ENCODE results near the gene XIST. TPM values are rescaled to one million over a fixed set of nuclear protein-coding genes. Genes with fewer than 3 reads are reported as not detected.

Gene XIST
- total and polyA plus RNA-seq, 5 experiments from 2014 or later, result 3.8 to 10.0 (median 8.1) TPM; not detected in 2

GRCh38 chrX:73834219-73834618, 18.3 kb downstream of the XIST start:
- Mint-ChIP-seq H3K27me3 (peaks cover 0 to 7% (median 2%) of the 10 kb centered on the region in 5 donors), H3K27ac (no peak overlapping the region), H3K9me3 (no peaks in the 10 kb centered on the region), H3K4me1 (no peaks in the 10 kb centered on the region), H3K36me3 (peaks cover 0 to 9% (median 0%) of the 10 kb centered on the region in 3 donors), H3K4me3 (no peak overlapping the region)
- POLR2A ChIA-PET, result no interaction called here
- DNase-seq (no peak), ATAC-seq (no peak)

- no peak overlapping the region for H3K27ac Mint-ChIP-seq
- no peak for DNase-seq
- peaks cover 0 to 26% (median 0%) of the 10 kb centered on the region in 3 donors for H3K36me3 Mint-ChIP-seq
- no peaks in the 10 kb centered on the region for H3K4me1 Mint-ChIP-seq
- POLR2A ChIA-PET, result no interaction called here
- H3K27me3 Mint-ChIP-seq, result peaks cover 0 to 13% (median 2%) of the 10 kb centered on the region in 5 donors
- H3K4me3 Mint-ChIP-seq, result no peak overlapping the region
- no peak for ATAC-seq
- peaks cover 0 to 3% (median 0%) of the 10 kb centered on the region in 9 donors for H3K9me3 Mint-ChIP-seq
These were observed 20.2 kb downstream of the XIST start for GRCh38 chrX:73832319-73832718.

- ATAC-seq, result no peak
- Mint-ChIP-seq H3K27me3 (peaks cover 0 to 17% (median 2%) of the 10 kb centered on the region in 5 donors), H3K27ac (no peak overlapping the region), H3K9me3 (peaks cover 0 to 7% (median 0%) of the 10 kb centered on the region in 9 donors), H3K4me1 (no peaks in the 10 kb centered on the region), H3K4me3 (no peak overlapping the region), H3K36me3 (peaks cover 0 to 32% (median 0%) of the 10 kb centered on the region in 3 donors)
- POLR2A ChIA-PET, result no interaction called here
- no peak for DNase-seq
These were observed 21.0 kb downstream of the XIST start for GRCh38 chrX:73831500-73831899.

GRCh38 chrX:73830489-73831414, 21.8 kb downstream of the XIST start:
- Mint-ChIP-seq H3K27ac (no peak overlapping the region), H3K9me3 (peaks cover 0 to 7% (median 0%) of the 10 kb centered on the region in 9 donors), H3K4me3 (no peak overlapping the region), H3K4me1 (no peaks in the 10 kb centered on the region), H3K27me3 (peaks cover 0 to 17% (median 2%) of the 10 kb centered on the region in 5 donors), H3K36me3 (peaks cover 0 to 32% (median 0%) of the 10 kb centered on the region in 3 donors)
- ATAC-seq (no peak), DNase-seq (no peak)
- POLR2A ChIA-PET, result no interaction called here

GRCh38 chrX:73829890-73830466, 22.5 kb downstream of the XIST start:
- no peaks in the 10 kb centered on the region for H3K4me1 Mint-ChIP-seq

GRCh38 chrX:73828080-73828720, 24.3 kb downstream of the XIST start:
- Mint-ChIP-seq H3K27ac (no peak overlapping the region), H3K4me1 (no peaks in the 10 kb centered on the region), H3K36me3 (peaks cover 0 to 34% (median 0%) of the 10 kb centered on the region in 3 donors), H3K9me3 (peaks cover 0 to 14% (median 0%) of the 10 kb centered on the region in 9 donors), H3K27me3 (peaks cover 0 to 21% (median 2%) of the 10 kb centered on the region in 5 donors), H3K4me3 (no peak overlapping the region)
- ATAC-seq (no peak), DNase-seq (no peak)
- POLR2A ChIA-PET, result no interaction called here

More at GRCh38 chrX:73829890-73830466, 22.5 kb downstream of the XIST start:
- Mint-ChIP-seq H3K36me3 (peaks cover 0 to 28% (median 0%) of the 10 kb centered on the region in 3 donors), H3K27ac (no peak overlapping the region), H3K9me3 (peaks cover 0 to 7% (median 0%) of the 10 kb centered on the region in 9 donors), H3K27me3 (peaks cover 0 to 17% (median 2%) of the 10 kb centered on the region in 5 donors), H3K4me3 (no peak overlapping the region)
- DNase-seq (no peak), ATAC-seq (no peak)
- POLR2A ChIA-PET, result no interaction called here

GRCh38 chrX:73827406-73827805, 25.1 kb downstream of the XIST start:
- no peak for DNase-seq
- peaks cover 0 to 21% (median 2%) of the 10 kb centered on the region in 5 donors for H3K27me3 Mint-ChIP-seq
- H3K27ac Mint-ChIP-seq, result no peak overlapping the region
- POLR2A ChIA-PET, result no interaction called here
- peaks cover 0 to 18% (median 0%) of the 10 kb centered on the region in 9 donors for H3K9me3 Mint-ChIP-seq
- no peaks in the 10 kb centered on the region for H3K4me1 Mint-ChIP-seq
- peaks cover 0 to 39% (median 0%) of the 10 kb centered on the region in 3 donors for H3K36me3 Mint-ChIP-seq
- no peak overlapping the region for H3K4me3 Mint-ChIP-seq
- no peak for ATAC-seq

- H3K4me3 Mint-ChIP-seq, result no peak overlapping the region
- ATAC-seq (no peak), DNase-seq (no peak)
- peaks cover 0 to 21% (median 0%) of the 10 kb centered on the region in 9 donors for H3K9me3 Mint-ChIP-seq
- POLR2A ChIA-PET, result no interaction called here
- no peaks in the 10 kb centered on the region for H3K4me1 Mint-ChIP-seq
- H3K36me3 Mint-ChIP-seq, result peaks cover 0 to 41% (median 0%) of the 10 kb centered on the region in 3 donors
- H3K27ac Mint-ChIP-seq, result peak overlapping the region in 1 of 10 donors; percentile 37
- H3K27me3 Mint-ChIP-seq, result peaks cover 0 to 21% (median 2%) of the 10 kb centered on the region in 5 donors
These were observed 25.5 kb downstream of the XIST start for GRCh38 chrX:73826996-73827395.

- peaks cover 0 to 15% (median 2%) of the 10 kb centered on the region in 5 donors for H3K27me3 Mint-ChIP-seq
- DNase-seq (no peak), ATAC-seq (no peak)
- H3K4me3 Mint-ChIP-seq, result no peak overlapping the region
- POLR2A ChIA-PET, result no interaction called here
- peaks cover 0 to 46% (median 0%) of the 10 kb centered on the region in 3 donors for H3K36me3 Mint-ChIP-seq
- no peak overlapping the region for H3K27ac Mint-ChIP-seq
- H3K9me3 Mint-ChIP-seq, result peaks cover 0 to 32% (median 0%) of the 10 kb centered on the region in 9 donors
- no peaks in the 10 kb centered on the region for H3K4me1 Mint-ChIP-seq
These were observed 26.9 kb downstream of the XIST start for GRCh38 chrX:73825569-73825968.

- H3K4me1 Mint-ChIP-seq, result no peaks in the 10 kb centered on the region
- ATAC-seq (no peak), DNase-seq (no peak)
- POLR2A ChIA-PET, result no interaction called here
- H3K36me3 Mint-ChIP-seq, result peaks cover 0 to 38% (median 0%) of the 10 kb centered on the region in 3 donors
- peaks cover 0 to 17% (median 2%) of the 10 kb centered on the region in 5 donors for H3K27me3 Mint-ChIP-seq
- no peak overlapping the region for H3K4me3 Mint-ChIP-seq
- no peak overlapping the region for H3K27ac Mint-ChIP-seq
- H3K9me3 Mint-ChIP-seq, result peaks cover 0 to 41% (median 0%) of the 10 kb centered on the region in 9 donors
These were observed 29.0 kb downstream of the XIST start for GRCh38 chrX:73823473-73824004.

- H3K9me3 Mint-ChIP-seq, result peaks cover 0 to 46% (median 0%) of the 10 kb centered on the region in 9 donors
- H3K4me1 Mint-ChIP-seq, result no peaks in the 10 kb centered on the region
- no peak overlapping the region for H3K27ac Mint-ChIP-seq
- ATAC-seq (no peak), DNase-seq (no peak)
- H3K27me3 Mint-ChIP-seq, result peaks cover 0 to 15% (median 2%) of the 10 kb centered on the region in 5 donors
- POLR2A ChIA-PET, result no interaction called here
- no peak overlapping the region for H3K4me3 Mint-ChIP-seq
- peaks cover 0 to 31% (median 0%) of the 10 kb centered on the region in 3 donors for H3K36me3 Mint-ChIP-seq
These were observed 29.7 kb downstream of the XIST start for GRCh38 chrX:73822775-73823174.

GRCh38 chrX:73821921-73822559, 30.5 kb downstream of the XIST start:
- Mint-ChIP-seq H3K4me3 (no peak overlapping the region), H3K9me3 (peaks cover 0 to 48% (median 0%) of the 10 kb centered on the region in 9 donors), H3K36me3 (peaks cover 0 to 23% (median 0%) of the 10 kb centered on the region in 3 donors), H3K27ac (no peak overlapping the region), H3K4me1 (no peaks in the 10 kb centered on the region), H3K27me3 (peaks cover 0 to 8% (median 0%) of the 10 kb centered on the region in 5 donors)
- DNase-seq (no peak), ATAC-seq (no peak)
- POLR2A ChIA-PET, result no interaction called here
